ENCODE data around the gene DNER.

The DNER gene

GRCh38 chr2:229475778-229476177, 238.6 kb downstream of the DNER start:
- no peak for DNase-seq

DNA sequence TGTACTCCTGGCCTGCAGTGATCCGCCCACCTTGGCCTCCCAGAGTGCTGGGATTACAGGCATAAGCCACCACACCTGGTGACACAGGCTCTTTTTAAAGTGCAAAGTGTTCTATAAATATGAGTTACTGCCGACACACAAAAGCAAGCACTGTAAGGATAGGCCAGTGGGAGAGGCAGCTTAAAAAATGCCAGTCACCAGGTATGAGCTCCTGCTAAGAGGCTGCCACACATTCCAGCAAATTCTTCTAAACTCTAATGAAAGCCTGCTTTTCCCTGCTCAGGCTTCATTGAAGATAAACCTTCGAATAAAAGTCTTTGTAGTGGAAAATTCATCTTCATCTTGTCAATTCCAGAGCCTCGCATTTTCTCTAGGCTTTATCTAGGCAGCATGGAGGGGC, 240.2 kb downstream of the DNER start:
- no peak for DNase-seq

- no peak for DNase-seq
Observed at GRCh38 chr2:229470781-229471180, 243.6 kb downstream of the DNER start.

GRCh38 chr2:229467783-229468182, 246.6 kb downstream of the DNER start:
- DNase-seq: no peak

- DNase-seq: no peak
Observed at GRCh38 chr2:229463841-229464346, 250.5 kb downstream of the DNER start.

DNA sequence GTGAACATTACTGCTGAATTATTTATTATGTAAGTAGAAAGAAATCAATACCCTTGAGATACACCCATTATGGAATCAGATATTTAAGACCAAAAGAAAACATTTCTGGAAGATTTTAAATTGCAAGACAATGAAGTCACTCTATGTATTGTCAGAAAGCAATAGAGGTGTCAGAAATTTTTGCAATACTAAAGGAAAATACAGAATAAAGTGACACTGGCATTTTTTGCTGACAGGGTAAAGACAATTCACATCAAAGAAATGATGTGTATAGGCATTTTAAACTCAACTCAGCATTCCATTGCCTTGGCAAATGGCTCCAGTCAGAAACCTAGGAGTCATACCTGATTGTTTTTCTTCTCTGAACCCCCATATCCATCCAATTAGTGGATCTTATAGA, 252.2 kb downstream of the DNER start:
- DNase-seq: no peak

DNA sequence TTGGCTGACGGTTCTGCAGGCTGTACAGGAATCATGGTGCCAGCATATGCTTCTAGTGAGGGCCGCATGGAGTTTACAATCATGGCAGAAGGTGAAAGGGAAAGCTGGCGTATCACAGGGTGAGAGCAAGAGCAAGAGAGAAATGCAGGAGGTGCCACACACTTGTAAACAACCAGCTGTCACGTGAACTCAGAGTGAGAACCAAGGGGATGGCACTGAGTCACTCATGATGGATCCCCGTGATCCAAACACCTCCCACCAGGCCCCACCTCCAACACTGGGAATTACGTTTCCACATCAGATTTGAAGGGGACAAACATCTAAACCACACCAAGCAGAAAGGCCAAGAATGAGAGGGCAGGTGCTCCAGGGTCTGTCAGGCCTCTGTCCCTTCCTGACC, 258.3 kb downstream of the DNER start:
- DNase-seq: no peak

DNA sequence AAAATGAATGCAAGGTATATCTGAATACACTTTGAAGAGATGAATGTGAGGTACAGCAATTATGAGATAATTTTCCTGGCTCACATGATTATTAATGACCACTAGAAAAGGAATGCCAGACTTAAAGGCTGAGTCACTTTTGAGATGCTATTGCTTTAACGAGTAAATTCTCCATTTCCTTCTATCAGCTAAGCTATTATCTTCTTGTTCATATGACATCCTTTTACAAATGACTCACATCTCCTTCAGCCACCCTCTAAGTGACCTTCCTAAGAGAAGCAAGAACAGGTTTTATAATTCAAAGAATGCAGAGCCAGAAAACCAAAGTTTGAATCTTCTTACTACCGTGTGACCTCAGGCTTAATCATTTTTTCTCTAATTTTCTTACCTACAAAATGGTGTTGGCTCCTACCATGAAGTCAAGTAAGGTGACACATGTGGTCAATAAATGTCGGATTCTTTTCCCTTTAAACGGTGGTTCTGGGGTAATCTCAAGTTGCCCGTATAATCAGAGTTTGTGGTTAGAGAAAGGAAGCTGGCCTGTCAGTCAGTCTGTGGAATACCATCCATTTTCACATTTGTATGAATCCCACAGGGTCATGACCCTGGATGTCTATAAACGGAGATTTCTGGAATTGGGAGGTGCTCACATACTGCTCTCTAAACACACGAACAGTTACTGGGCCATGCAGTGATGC, 259.3 kb downstream of the DNER start:
- DNase-seq: no peak

- DNase-seq: no peak
Observed at GRCh38 chr2:229453230-229453629, 261.1 kb downstream of the DNER start.

GRCh38 chr2:229451852-229452251, 262.5 kb downstream of the DNER start:
- DNase-seq: no peak

- DNase-seq: no peak
Observed at GRCh38 chr2:229447227-229447626, 267.1 kb downstream of the DNER start.

DNA sequence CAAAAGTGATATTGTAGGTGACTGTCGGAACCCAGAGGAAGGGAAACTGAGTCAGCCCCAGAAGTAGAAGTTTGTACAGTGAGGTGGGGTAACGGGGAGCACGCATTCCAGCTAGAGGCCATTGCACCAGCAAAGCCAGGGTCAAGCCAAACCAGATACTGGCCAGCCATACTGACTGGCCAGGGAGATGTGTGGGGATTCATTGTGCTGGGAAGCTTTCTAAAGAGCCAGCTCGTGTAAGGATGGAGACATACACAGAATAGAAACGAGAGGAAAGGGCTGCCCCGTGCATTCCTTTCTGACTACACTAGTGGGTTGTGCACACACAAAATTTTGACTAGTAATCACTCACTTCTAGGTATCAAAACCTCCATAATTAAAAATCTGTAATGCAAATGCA, 268.0 kb downstream of the DNER start:
- DNase-seq: no peak

DNA sequence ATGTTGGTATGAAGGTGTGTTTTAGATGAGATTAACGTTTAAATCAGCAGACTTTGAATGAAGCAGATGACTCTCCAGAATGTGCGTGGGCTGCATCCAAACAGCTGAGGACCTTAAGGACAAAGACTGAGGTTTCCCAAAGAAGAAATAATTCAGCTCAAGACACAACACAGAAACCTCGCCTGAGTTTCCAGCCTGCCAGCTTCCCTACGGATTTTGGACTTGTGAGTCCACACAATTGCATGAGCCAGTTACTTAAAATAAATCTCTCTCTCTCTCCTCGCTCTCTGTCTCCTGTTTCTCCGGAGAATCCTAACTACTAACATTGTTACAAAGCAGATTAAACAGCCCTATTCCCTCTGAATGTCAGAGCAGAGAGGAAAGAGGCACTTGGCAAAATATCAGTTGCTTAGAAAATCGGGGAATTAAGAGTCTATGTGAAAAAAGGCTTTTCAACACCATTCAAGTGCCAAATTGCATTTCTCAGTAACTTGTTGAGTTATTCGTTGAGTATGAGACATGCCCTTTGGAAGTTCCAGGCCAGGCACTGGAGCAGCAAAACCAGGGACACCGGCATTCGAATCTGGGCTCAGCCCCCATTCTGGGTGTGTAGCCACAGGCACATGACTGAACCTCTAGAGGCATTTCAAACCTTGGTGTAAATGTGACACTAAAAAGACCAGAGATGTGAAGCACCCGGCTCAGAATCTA, 268.7 kb downstream of the DNER start:
- DNase-seq: no peak

- DNase-seq: no peak
Observed at GRCh38 chr2:229445019-229445418, 269.3 kb downstream of the DNER start.

- no peak for DNase-seq
Observed at GRCh38 chr2:229443546-229444268, 270.6 kb downstream of the DNER start.

- DNase-seq: no peak
Observed at GRCh38 chr2:229443141-229443540, 271.2 kb downstream of the DNER start.

- no peak for DNase-seq
Observed at GRCh38 chr2:229438430-229439159, 275.8 kb downstream of the DNER start.

GRCh38 chr2:229437467-229437866, 276.9 kb downstream of the DNER start:
- no peak for DNase-seq

- DNase-seq: no peak
Observed at GRCh38 chr2:229434187-229434586, 280.2 kb downstream of the DNER start.

- DNase-seq: no peak
Observed at GRCh38 chr2:229433351-229433750, 281.0 kb downstream of the DNER start.

GRCh38 chr2:229431327-229431954, 282.9 kb downstream of the DNER start:
- DNase-seq: no peak

GRCh38 chr2:229429589-229429988, 284.8 kb downstream of the DNER start:
- DNase-seq: no peak

DNA sequence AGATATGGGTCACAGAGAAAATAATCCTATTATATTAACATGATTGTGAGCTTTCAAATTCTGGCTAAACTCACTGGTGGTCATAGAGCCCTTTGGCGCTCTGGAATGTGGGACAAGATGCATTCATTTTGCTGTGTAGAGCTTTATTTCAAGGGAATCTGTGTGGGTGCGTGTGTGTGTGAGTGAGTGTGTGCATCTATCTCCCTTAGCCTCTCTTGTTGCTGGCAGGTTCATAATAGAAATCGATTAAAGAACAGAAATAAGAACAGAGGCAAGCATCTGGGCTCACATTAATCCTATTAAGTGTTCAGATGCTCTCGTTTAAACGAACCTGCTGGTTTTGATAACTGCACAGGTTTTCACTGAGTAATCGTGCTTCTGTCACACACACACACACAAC, 287.9 kb downstream of the DNER start:
- DNase-seq: no peak

Data from activated effector memory CD4-positive, alpha-beta T cell treated with anti-CD3 and anti-CD28 coated beads, Interleukin-2, amount 50 U/mL, for 16 hours (primary cell).